Right hindlimb (tissue), 1 donor: ENCODE measurements around the gene MXI1.

Experiments used
- DNase-seq: peaks from one replicate; pipeline ENCODE4 v3.0.0-alpha.2; 2018

The MXI1 gene

DNA sequence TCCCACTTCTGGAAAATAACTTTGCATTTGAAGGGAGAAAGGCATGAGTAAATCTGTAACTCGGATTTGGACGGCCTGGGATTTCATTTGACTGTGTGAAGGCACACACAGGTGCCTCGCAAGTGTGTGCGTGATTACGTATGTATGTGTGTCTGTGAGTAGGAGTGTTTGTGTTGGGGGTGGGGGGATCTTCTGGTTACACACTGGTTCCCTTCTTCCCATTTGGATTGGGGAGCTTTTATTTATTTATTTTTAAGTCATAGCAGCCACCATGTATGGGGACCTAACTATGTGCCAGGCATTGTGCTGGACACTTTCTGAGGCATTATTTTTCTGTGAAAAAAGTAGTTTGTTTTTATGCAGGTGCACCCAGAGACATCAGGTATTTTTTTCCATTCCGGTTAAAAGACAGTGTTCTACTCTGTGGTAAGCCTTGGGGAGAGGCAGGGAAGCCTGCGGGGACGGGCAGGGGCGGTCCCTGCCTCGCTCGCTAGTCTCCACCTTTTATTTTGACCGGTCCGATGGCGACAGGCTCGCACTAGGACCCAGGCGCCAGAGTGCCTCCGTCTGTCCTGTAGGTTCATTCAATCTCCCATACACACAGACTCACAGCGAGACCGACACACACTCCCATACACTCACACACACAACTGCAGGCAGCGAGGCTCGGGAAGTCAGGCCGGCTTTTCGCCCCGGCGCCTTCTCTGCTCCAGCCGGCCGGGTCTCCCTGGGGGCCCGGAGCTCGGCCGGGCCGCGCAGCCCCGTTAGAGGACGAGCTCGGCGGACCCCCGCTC lies at the start of gene MXI1:
Gene MXI1 (plus strand): TSS at position 595 of the 794 bp plus-strand sequence. CDS start 204 bp downstream, outside the sequence.
- peak; percentile 82 for DNase-seq

DNA sequence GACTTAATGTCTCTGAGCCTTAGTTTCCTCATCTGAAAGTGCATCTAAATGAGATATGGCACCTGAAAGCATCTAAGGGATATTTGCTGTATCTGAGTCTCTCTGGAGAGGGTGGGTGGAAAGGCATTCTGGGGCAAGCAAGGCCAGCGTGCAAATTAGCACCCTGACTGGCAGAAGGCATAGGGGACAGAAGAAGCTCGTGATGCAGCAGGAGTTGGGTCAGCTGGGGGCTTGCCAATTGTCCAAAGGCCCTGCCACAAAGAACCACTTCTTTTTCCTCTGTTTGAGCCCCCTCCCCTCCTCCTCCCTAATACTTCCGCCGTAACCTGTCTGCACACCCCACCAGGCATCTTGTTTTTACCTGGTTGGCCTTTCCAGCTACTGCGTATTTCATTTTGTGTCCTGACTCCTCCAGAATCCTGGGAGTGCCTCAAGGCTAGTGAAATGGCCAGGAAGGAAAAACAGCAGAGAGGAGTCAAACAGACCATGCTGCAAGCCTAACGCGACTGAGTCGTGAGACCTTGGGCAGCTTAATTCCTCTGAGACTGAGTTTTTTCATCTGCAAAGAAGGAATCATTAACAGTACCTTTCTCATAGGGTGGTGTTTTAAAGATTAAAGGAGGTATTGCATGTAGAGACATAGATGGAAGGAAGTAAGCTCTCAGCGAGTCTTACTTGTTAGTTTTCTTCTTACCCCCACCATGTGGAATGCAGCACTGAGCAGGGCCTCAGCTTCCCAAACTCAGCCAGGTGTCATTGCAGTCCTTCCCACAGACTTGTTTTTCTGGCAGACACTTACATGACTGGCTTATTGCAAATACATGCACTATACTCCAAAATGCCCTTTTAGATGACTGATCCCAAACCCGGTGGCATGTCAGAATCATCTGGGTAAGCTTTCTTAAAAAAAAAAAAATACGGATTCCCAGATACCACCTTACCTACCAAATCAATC lies 49.1 kb upstream of the MXI1 start:
- DNase-seq = no peak

DNA sequence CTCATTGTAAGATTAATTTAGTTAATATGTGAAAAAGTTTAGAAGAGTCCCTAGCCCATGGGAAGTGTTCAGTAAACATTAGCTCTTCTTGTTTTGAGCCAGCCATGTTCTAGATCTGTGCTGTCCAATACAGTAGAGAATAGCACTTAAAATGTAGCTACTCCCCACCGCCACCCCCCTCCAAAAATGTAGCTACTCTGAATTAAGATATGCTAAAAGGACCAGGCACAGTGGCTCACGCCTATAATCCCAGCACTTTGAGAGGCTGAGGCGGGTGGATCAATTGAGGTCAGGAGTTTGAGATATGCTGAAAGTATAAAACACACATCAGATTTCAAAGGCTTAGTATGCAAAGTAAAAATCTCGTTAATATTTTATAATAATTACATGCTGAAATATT lies 47.3 kb upstream of the MXI1 start:
- no peak for DNase-seq

GRCh38 chr10:110160522-110160921 lies 46.9 kb upstream of the MXI1 start:
- no peak for DNase-seq

DNA sequence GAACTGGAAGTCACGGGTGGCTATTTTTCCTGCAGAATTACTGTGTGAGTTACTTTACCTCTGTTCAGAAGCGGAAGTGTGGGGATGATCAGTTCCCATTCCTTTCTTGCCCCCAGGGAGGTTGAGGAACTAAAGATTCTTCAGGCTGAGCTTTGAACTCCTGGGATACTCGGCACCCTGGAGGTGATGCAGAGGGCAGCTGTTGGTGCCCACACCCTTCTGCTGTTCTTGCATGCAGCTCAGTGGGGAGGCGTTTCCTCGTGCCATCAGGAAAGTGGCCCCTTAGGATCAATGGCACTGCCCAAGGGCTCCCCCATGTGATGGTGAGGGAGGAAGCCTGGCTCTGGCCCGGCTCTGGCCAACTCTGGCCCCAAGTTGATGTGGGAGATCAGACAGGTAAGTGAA lies 44.7 kb upstream of the MXI1 start:
- no peak for DNase-seq

GRCh38 chr10:110163192-110163773 lies 44.1 kb upstream of the MXI1 start:
- DNase-seq = no peak

DNA sequence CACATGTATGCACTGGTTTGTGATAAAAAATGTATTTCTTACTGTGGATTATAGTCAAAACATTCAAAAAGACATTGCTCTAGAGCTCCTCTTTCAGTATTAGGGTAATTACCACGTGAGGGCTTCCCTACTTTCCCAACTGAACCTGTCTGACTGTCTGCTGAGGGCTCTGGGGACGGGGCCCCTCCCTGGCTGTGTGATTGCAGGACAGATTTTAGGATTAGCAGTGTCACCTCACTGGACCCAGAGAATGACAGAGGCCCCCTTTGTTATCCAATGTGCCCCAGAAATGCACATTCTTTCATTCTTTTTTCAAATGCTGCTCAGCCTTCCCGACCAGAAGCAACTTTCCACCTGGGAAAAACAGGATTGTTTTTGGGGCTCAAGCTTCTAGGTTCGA lies 43.6 kb upstream of the MXI1 start:
- DNase-seq = no peak

DNA sequence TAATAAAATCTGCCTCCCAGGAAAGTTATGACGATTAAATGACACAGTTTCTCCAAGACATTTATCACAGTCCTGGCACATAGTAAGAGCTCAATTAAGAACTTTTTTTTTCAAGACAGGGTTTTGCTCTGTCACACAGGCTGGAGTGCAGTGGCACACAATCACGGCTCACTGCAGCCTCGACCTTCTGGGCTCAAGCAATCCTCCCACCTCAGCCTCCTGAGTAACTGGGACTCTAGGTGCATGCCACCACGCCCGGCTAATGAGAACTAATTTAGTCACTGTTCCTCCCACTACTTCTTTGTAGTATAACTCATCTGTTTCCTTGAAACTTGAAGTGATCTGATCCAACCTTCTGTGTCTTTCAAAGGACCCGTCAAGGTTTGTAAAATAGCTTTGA lies 42.2 kb upstream of the MXI1 start:
- no peak for DNase-seq

GRCh38 chr10:110167149-110167548 lies 40.3 kb upstream of the MXI1 start:
- no peak for DNase-seq

DNA sequence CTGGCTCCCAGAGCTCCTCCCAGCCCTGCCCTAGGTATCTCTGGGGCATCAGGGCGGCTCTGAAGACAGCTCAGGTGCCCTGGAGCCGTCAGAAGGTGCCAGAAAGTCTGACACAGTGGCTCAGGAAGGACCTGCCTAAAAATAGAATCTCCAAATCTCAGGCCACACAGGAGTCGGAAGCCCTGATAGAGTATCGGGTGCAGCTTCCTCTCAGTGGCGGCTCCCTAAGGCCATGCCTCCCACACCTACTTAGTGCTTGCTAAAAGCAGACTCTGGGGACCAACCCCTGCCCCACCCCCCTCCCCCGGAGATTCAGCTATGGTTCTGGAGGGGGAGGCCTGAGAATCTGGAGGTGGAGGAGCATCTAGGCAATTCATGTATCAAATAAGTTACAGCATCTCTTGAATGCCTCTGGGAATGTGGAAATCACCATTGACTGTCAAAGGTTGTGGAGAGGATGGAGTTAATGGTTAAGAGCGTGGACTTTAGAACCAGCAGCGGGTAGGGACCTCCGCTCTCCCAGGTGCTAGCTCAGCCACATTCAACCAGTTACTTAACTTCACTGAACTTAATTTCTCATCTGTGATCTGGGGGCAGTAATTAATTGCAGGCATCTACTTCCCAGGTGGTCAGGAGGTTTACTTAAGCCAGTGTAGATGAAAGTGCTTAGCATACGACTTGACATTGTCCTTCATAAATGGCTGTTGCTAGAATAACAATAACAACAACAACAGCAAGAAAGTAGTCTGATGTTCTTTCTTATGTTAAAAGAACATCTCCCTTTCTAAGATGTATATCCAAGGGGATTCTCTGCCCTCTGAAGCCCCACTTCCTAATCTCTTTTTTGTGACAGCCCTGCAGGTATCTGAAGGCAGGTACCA lies 38.6 kb upstream of the MXI1 start:
- DNase-seq = no peak

- DNase-seq = no peak
Observed at GRCh38 chr10:110169586-110169985, 37.8 kb upstream of the MXI1 start.

DNA sequence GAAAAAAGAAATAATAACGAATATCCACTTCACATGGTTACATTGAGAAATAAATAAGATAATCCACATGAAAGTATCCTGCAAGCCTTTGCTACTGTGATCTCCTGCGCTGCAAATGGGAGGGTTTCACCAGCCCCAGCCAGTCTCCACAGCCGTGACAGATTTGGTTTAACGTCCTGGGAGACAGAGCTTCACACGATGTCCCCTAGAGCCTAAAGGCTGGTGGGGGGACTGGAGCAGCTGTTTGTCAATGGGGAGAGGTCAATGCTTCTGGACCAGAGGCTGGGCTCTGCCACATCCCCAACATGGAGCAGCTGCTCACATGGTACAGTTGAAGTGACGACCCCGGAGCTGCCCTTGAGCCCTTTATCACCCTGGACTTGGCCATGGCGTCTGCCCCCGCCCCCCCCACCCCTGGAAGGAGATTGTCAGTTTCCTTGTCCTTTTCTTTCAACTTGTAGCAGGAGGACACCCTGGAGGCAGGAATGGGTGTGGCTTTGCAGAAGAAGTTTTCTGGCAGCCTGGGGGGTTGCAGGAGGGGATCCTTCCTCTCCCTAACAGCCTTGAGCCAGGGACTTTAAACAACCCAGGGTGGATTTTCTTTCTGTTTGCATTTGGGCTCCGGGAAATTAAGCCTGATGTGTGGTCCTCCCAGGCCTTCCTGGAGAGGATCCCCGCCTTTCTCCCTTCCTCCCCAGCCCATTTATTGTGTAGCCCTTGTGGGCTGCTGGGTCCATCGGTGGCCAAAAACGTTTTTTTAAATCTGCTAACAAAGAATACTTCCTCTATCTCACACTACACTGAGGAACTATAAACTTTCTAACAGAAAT lies 37.0 kb upstream of the MXI1 start:
- peak; percentile 18 for DNase-seq

DNA sequence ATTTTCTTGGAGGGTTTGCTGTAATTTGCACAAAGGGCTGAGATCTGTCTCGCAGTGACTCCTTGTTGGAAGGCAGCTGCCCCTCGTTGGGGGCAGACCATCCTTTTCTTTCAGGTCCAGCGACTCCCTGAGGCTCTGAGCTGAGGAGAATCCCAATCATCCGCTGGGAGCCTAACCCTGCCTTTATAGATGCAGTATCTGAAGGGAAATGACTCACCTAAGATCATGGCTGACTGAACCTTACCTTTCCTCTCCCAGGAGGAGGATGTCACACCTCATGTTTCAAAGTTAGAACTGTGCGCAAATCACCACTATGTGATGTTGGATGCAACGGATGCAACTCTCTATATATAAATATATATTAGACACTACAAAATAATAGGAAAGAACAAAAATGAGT lies 36.4 kb upstream of the MXI1 start:
- no peak for DNase-seq

DNA sequence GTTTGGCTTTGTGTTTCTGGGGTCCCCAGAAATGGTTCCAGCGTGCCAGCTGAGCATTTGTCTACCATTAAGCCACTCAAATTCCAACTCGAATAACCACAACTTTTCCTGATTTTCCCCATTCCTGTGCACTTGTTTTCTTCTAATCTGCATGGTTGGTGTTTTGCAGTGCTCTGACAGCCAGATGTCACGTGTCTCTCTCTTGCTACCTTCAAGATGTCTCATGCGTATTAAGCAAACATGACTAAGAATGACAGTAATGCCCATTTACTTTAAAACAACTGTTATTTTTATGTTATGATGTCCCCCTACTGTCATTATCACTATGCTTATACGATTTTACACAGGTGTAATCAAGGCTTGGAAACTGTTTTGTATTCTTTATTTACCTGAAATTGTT lies 35.2 kb upstream of the MXI1 start:
- DNase-seq = no peak

DNA sequence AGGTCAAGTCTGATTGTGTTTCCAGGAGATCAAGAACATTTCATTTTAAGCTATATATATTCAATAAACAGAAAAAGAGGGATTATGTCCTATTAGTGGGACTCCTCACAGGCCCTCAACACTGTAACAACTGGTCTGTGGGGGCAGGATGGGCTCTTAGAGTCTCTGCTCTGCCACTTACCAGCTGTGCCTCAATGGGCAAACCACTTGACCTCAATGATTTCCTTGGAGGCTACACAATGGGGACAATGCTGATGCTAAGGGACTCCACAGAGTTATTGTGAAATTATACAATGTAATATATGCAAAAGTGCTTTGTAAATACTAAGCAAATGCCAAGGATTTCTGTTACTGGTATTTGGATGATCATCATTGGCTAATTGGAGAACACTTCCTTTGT lies 33.2 kb upstream of the MXI1 start:
- no peak for DNase-seq

- DNase-seq = no peak
Observed at GRCh38 chr10:110174816-110175215, 32.6 kb upstream of the MXI1 start.

DNA sequence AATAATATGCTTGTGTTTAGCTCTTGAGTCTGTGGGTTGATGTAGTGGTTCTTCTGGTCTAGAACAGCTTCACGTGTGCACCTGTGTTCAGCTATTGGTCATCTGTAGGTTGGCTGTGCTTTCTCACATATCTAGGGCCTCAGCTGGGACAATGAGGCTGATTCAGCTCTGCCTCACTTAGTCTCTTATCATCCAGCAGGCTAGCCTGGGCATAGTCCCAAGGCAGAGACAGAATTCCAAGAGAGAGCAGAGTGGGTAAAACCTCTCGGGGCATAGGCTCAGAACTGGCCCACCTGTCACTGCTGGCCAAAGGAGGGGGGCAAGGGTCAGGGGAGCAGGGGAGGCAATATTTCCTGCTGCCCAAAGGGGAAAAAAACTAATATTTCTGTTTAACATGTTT lies 32.0 kb upstream of the MXI1 start:
- no peak for DNase-seq

GRCh38 chr10:110176141-110177030 lies 31.0 kb upstream of the MXI1 start:
- no peak for DNase-seq

GRCh38 chr10:110179220-110179619 lies 28.2 kb upstream of the MXI1 start:
- DNase-seq = no peak

GRCh38 chr10:110181451-110181850 lies 26.0 kb upstream of the MXI1 start:
- no peak for DNase-seq

DNA sequence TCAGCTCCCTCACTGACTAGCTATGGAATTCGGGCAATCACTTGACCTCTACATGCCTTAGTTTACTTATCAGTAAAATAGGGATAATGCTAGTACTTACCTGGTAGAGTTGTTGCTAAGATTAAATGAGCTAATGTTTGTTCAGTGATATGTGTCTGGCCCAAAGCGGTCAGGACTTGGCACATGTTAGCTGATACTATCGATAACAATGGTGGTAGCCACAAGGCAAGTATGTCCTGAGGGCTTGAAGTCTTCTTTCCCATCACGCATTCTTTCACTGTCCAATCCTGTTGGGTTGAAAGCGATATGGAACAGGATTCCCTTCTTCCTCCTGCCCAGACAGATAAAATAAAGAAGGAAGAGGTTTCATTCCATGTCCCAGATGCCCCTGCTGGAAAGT lies 25.5 kb upstream of the MXI1 start:
- no peak for DNase-seq
